Measurements from ENCODE around the gene TTC12. TPM values are rescaled to one million over a fixed set of nuclear protein-coding genes. Genes with fewer than 3 reads are reported as not detected.

TTC12 gene
- total and polyA plus RNA-seq, 10 of the 15 experiments (the other 5 are each of a cell fraction or from before 2014, with no cell fraction given) = 3.7 to 14.0 (median 8.1) TPM

- TF ChIP-seq MXI1 (IDR thresholded peaks at IDR 0.05; ENCODE audit: low read depth, low read length) = no peak
- TF ChIP-seq ZBED1 (IDR thresholded peaks at IDR 0.05; ENCODE audit: borderline replicate concordance) = no peak
- TF ChIP-seq ATF2 (IDR thresholded peaks at IDR 0.05; ENCODE audit: low read length) = no peak
- TF ChIP-seq POLR2A (IDR thresholded peaks at IDR 0.05; ENCODE audit: low read depth, low read length) = no peak
- TF ChIP-seq STAT1 (conservative IDR thresholded peaks at IDR 0.05) = no peak
- no peak for TF ChIP-seq MEF2A (IDR thresholded peaks at IDR 0.05; ENCODE audit: insufficient read depth, low read depth, low read length)
- no peak for TF ChIP-seq HSF1 (IDR thresholded peaks at IDR 0.05; ENCODE audit: low read depth, low read length)
- no peak for TF ChIP-seq ZBTB11 (CRISPR knock-in tag; IDR thresholded peaks at IDR 0.05)
- no peak for TF ChIP-seq SIX5 (IDR thresholded peaks at IDR 0.05; ENCODE audit: low read depth, low read length, severe bottlenecking)
These were observed 72.5 kb downstream of the TTC12 start (continued) for GRCh38 chr11:113386866-113387265.
